Psoas muscle (tissue), 8 donors: ENCODE results near the gene EIF3J. TPM values are rescaled to one million over a fixed set of nuclear protein-coding genes. Genes with fewer than 3 reads are reported as not detected.

Source experiments
- ATAC-seq, 4 donors: fragments of 200-7000 bp; cut with Tn5 transposase; one replicate each; pipeline ENCODE4 v1.9.1; 2020; ENCODE audit warnings: moderate library complexity in 3 of 4, mild to moderate bottlenecking in 2 of 4
- DNase-seq, 2 donors: peaks; one replicate each; pipeline ENCODE4 v3.0.0-alpha.2; 2020
- H3K27ac ChIP-seq: fragments of 200-600 bp; one replicate; pipeline ENCODE4 v1.8.0; 2022
- H3K27me3 ChIP-seq, 3 donors: fragments of 200-600 bp in 1 of 3; one replicate each; pipeline versions ENCODE4 v1.6.1 to v1.8.0; 2013 to 2022; ENCODE audit warnings: low read length in 2 of 3, mild to moderate bottlenecking in 2 of 3, moderate library complexity in 1 of 3; ENCODE audit not compliant: insufficient read depth in 3 of 3
- H3K36me3 ChIP-seq, 2 donors: fragments of 200-600 bp in 1 of 2; one replicate each; pipeline versions ENCODE4 v1.6.1 to v1.8.0; 2013 to 2022; ENCODE audit warnings: low read depth in 1 of 2, mild to moderate bottlenecking in 1 of 2, moderate library complexity in 1 of 2; ENCODE audit not compliant: insufficient read depth in 1 of 2
- H3K4me1 ChIP-seq: fragments of 200-600 bp; one replicate; pipeline ENCODE4 v1.8.0; 2022
- H3K4me3 ChIP-seq: fragments of 200-600 bp; one replicate; pipeline ENCODE4 v1.8.0; 2022; ENCODE audit warnings: mild to moderate bottlenecking
- H3K9me3 ChIP-seq: fragments of 200-600 bp; one replicate; pipeline ENCODE4 v1.8.0; 2022
- CTCF ChIP-seq: fragments of 200-600 bp; IDR thresholded peaks from one replicate; pipeline ENCODE4 v1.8.0; 2022; ENCODE audit warnings: antibody characterized with exemption
- WGBS, 3 donors: extraction: QIAGEN DNeasy Blood & Tissue Kit; methylation state at CpG; one replicate each; pipeline versions ENCODE4 v1.1.6 to v1.1.7; 2013; 5-methylcytosine and 5-hydroxymethylcytosine counted together
- intact Hi-C, 2 donors: fragments of 100-400 bp; cut with DNase I; formaldehyde crosslinking; loops; one replicate each; pipeline versions ENCODE4 v1.11.0 to v1.14.2; 2022
- polyA plus RNA-seq, 3 donors: library from polyadenylated mRNA; stranded (reverse); fragments of 200-250 nt; gene quantifications; one replicate each; pipeline ENCODE4 v1.2.3, GENCODE V29; 2013
- total RNA-seq, 4 donors: library from RNA; stranded (reverse); fragmentation: NEBNext Ultra II Directional in 2 of 4; extraction: Animal tissue kit (Norgen Biotek cat#: 25700) in 2 of 4; gene quantifications; one replicate each; pipeline versions ENCODE4 v1.2.1 to v1.2.4, GENCODE V29; 2021 to 2023
- donor health status: healthy with polysubstance abuse.
- donor health status: DM: no; HTN: no; CAD: no; lungs with moderate emphysema.
- donor health status: Bipolar disorder and iron deficiency.
- donor health status: healthy.
- donor health status: DM: yes; HTN: yes; CAD: no.
- donor health status: DM: no; HTN: no; CAD: no.
- donor health status: DM: no; HTN: no; CAD: no.
- donor health status: DM: yes; HTN: yes; CAD: no.

The EIF3J gene
- total and polyA plus RNA-seq, 7 donors, result 123 to 238 (median 213) TPM

- no peak for ATAC-seq
- Histone ChIP-seq H3K27me3 (no peaks in the 10 kb centered on the region), H3K27ac (no peak overlapping the region), H3K36me3 (peaks cover 3 to 78% of the 10 kb centered on the region in 2 donors), H3K9me3 (no peaks in the 10 kb centered on the region), H3K4me1 (no peaks in the 10 kb centered on the region), H3K4me3 (no peak overlapping the region)
- intact Hi-C loops, result no loop called here
- no peak for TF ChIP-seq CTCF
- WGBS, 3 donors, result 84 to 91% (median 87%) methylated on average over 3 of the region's 3 CpGs
- no peak for DNase-seq
Observed at GRCh38 chr15:44492672-44493071, 44.3 kb upstream of the EIF3J start.

GRCh38 chr15:44495562-44495961 lies 41.4 kb upstream of the EIF3J start:
- Histone ChIP-seq H3K36me3 (peaks cover 2 to 86% of the 10 kb centered on the region in 2 donors), H3K4me3 (no peak overlapping the region), H3K27me3 (no peaks in the 10 kb centered on the region), H3K9me3 (no peaks in the 10 kb centered on the region), H3K27ac (no peak overlapping the region), H3K4me1 (no peaks in the 10 kb centered on the region)
- intact Hi-C loops, result no loop called here
- no peak for TF ChIP-seq CTCF
- no peak for ATAC-seq
- no peak for DNase-seq
- 94 to 96% (median 95%) methylated on average over 8 of the region's 8 CpGs for WGBS, 3 donors

GRCh38 chr15:44500555-44500954 lies 36.4 kb upstream of the EIF3J start:
- WGBS, 3 donors, result 81 to 90% (median 83%) methylated on average over 3 of the region's 3 CpGs
- peaks cover 0 to 70% of the 10 kb centered on the region in 2 donors for H3K36me3 ChIP-seq
- no peak for DNase-seq
- H3K27ac ChIP-seq, result no peak overlapping the region
- no peaks in the 10 kb centered on the region for H3K9me3 ChIP-seq
- H3K4me3 ChIP-seq, result no peak overlapping the region
- TF ChIP-seq CTCF, result no peak
- no peaks in the 10 kb centered on the region for H3K27me3 ChIP-seq
- ATAC-seq, result no peak
- H3K4me1 ChIP-seq, result no peaks in the 10 kb centered on the region
- intact Hi-C loops, result loop anchor here (10.0 kb wide), 1 partner anchor 216 kb away; the partner anchor contains the start of gene GOLM2 (in 2 of the 2)

- no peak overlapping the region for H3K27ac ChIP-seq
- no peaks in the 10 kb centered on the region for H3K9me3 ChIP-seq
- no peak overlapping the region for H3K4me3 ChIP-seq
- no peak for DNase-seq
- peak; percentile 66 for TF ChIP-seq CTCF
- ATAC-seq, result peak; percentile 32 to 79 (median 62)
- H3K27me3 ChIP-seq, result no peaks in the 10 kb centered on the region
- peaks cover 0 to 57% of the 10 kb centered on the region in 2 donors for H3K36me3 ChIP-seq
- H3K4me1 ChIP-seq, result no peaks in the 10 kb centered on the region
- 77 to 84% (median 80%) methylated on average over 3 of the region's 3 CpGs for WGBS, 3 donors
- intact Hi-C loops, result loop anchor here (10.0 kb wide), 1 partner anchor 217 kb away; the partner anchor contains the start of gene GOLM2 (in 2 of the 2)
Observed at GRCh38 chr15:44501768-44502366, 35.1 kb upstream of the EIF3J start.

GRCh38 chr15:44516436-44516835 lies 20.5 kb upstream of the EIF3J start:
- ATAC-seq (no peak), DNase-seq (no peak)
- Histone ChIP-seq H3K9me3 (no peaks in the 10 kb centered on the region), H3K4me1 (no peaks in the 10 kb centered on the region), H3K27me3 (no peaks in the 10 kb centered on the region), H3K27ac (no peak overlapping the region), H3K36me3 (peaks cover 0 to 56% of the 10 kb centered on the region in 2 donors), H3K4me3 (no peak overlapping the region)
- no peak for TF ChIP-seq CTCF
- intact Hi-C loops, result no loop called here
